Stimulated activated naive CD4-positive, alpha-beta T cell (primary cell): ENCODE measurements around the gene ACSL1.

ENCODE experiments used
- DNase-seq, 6 experiments: peaks; one replicate each; lab custom pipeline; 2025; lab: John Stamatoyannopoulos, UW

ACSL1 gene

GRCh38 chr4:184721254-184721653 lies 104.5 kb downstream of the ACSL1 start:
- DNase-seq: no peak

- no peak for DNase-seq
These were observed 106.4 kb downstream of the ACSL1 start for GRCh38 chr4:184719407-184719806.

DNA sequence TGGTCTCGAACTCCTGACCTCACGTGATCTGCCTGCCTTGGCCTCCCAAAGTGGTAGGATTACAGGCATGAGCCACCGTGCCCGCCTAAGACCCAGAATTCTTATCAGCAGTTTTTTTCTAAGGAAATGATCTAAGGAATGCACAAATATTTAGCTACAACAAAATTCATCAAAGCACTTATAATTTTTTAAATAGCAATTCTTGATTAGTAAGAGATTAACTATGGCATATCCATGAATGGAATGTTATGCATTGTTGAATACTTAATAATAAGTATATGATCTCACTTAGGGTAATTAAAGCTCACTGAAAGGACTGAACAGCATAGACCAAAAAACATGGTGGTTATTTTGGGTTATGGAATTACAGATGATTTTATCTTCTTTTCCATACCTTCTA lies 110.2 kb downstream of the ACSL1 start:
- DNase-seq: no peak

- DNase-seq: no peak
These were observed 111.9 kb downstream of the ACSL1 start for GRCh38 chr4:184713887-184714286.

- no peak for DNase-seq
These were observed 113.4 kb downstream of the ACSL1 start for GRCh38 chr4:184712322-184712721.

- no peak for DNase-seq
These were observed 119.3 kb downstream of the ACSL1 start for GRCh38 chr4:184706453-184706852.

DNA sequence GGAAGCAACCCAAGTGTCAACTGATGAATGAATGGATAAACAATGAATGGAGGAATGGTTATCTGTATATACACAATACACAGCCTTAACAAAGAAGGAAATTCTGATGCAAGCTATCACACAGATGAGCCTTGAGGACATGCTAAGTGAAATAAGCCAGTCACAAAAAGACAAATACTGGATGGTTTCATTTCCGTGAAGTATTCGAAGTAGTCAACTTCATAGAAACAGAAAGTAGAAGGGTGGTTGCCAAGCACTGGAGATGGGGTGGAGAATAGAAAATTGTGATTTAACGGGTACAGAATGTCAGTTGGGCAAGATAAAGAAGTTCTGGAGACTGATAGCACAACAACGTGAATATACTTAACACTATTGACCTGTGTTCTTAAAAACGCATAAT lies 120.1 kb downstream of the ACSL1 start:
- no peak for DNase-seq
